Myocyte (in vitro differentiated cells): ENCODE data around the gene RBM6. TPM values are rescaled to one million over a fixed set of nuclear protein-coding genes. Genes with fewer than 3 reads are reported as not detected.
"Not testable (repeated sequence)": the region's sequence is repeated elsewhere in the genome, so short reads cannot be mapped to it uniquely, and the experiment has no call there.

Source experiments
- DNase-seq: peaks from one replicate; pipeline ENCODE4 v3.0.0-alpha.2; 2012; ENCODE audit warnings: low read depth
- total RNA-seq: library from RNA; depleted of rRNA; stranded (reverse); fragments of >200 nt; gene quantifications from 2 replicates; pipeline ENCODE4 v1.2.3, GENCODE V29; 2014

RBM6 gene
- total RNA-seq, 1 donor from 2014 or later = 56.7 TPM

DNA sequence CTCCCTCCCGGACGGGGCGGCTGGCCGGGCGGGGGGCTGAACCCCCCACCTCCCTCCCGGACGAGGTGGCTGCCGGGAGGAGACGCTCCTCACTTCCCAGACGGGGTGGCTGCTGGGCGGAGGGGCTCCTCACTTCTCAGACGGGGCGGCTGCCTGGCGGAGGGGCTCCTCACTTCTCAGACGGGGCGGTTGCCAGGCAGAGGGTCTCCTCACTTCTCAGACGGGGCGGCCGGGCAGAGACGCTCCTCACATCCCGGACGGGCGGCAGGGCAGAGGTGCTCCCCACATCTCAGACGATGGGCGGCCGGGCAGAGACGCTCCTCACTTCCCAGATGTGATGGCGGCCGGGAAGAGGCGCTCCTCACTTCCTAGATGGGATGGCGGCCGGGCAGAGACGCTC, 145.0 kb downstream of the RBM6 start:
- not testable (repeated sequence) for DNase-seq

DNA sequence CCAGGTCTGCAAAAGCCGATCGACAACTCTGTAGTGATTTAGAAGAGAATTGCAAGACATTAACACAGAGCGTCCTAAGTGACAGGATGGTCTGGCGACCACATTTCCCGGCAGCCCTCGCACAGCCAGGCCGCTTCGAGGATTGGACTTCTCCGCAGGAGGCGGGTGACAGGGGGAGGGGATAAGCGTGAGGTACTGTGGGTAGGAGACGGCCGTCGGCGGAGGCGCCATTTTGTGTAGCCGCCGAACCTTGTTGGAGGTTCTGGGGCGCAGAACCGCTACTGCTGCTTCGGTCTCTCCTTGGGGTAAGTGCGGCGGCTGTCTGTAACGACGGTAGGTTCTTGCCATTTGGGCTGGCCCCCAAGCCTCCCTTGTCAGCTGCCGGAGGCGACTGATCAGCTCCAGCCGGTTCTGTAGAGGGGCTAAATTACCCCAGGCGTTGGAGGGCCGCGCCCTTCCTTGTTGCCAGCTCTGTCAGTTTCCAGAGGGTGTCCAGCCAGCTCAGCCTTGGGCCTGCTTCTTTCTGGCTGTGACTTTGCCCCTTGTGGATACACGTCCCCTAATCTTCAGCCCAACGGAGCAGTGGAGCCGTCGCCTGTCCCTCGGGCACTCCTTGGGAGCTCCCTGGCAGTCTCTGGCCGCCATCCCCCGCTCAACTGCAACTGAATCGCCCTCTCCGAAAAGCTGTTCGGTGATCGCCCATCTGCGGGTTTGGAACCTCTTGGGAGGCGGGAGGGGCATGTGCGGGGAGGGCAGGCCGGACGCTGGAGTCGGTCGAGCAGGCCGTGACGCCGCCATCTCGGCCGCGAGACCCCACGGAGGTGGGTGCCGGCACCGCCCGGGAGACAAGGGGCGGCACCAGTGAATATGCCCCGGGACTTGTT, 149.0 kb downstream of the RBM6 start, which contains the start of gene RBM5:
TSS of gene RBM5 (plus strand) at position 195 of the 884 bp plus-strand sequence. CDS start 1,516 bp downstream, outside the sequence.
- peak; percentile 94 for DNase-seq

DNA sequence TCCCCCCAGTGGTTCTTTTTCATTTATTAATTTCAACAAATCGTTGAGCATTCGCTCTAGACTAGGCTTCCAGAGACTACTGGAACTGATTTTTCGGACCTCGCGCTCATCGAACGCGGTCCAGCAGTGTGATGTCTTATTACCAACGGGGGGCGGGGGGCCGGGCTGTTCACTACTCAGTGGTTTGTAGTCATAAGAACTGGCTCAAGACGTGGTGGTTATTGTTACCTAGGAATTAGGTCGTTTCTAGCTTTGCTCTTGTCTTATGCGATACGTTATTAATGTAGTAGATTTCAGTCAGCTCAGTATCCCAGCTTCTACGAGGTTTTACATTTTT, 149.6 kb downstream of the RBM6 start:
- DNase-seq = no peak

DNA sequence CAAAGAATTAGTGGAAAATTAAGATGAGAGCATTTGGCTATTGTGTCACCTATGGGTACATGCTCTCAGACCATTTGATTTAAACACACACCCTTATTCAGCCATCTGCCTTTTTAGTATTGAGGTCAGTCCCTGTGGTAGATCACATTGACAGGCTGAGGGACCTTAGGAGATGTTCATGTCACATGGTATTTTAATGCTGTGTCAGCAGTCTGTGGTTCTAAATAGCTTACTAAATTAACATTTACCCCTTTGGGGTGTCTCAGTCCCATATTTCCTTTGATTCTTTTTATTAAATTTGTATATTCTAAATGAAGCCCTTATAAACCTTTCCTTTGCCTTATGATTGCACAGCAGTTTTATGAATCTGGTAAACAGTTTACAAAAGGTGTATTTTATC, 151.0 kb downstream of the RBM6 start:
- DNase-seq = peak; percentile 36

DNA sequence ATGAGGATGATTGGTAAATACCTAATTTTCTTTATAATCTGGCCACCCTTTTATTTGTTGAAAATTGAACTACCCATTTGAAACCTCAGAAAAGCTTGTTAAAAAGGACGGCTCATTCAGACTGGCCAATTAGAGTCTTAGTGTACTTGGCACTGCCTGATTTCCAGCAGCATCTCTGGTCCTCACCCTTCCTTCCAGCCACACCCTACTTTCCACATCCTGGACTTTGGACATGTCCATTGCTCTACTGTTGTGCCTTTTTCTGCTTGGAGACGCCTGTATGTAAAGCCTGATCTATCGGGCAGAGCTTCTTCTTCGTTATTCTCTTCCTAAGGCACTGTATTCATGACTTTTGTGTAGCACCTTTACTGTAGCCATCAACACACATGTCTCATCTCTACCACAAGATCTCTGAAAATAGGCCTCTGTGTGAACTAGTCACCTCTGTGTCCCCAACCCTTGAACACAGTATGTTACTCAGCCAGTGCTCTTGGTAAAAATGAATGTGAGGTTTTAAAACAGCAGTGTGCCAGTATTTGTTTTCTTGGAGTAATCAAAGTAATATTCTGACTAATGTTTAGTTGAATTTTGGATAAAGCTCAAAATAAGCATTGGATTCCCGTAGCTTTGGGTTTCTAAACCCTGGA, 155.5 kb downstream of the RBM6 start:
- no peak for DNase-seq

DNA sequence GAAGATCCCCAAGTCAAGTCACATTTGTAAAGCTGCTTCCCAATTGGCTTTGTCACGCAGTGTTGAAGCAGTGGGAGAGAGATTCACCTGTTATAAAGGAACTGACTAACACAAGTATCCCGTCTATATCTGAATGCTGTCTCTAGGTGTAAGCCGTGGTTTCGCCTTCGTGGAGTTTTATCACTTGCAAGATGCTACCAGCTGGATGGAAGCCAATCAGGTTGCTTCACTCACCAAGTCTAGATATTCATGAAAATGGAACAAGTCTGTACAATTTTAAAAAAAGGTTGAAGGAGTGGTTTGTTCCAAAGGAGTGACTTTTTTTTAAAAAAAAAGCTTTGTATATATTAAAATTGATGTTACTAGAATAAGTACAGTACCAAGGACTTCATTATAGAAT, 160.4 kb downstream of the RBM6 start:
- no peak for DNase-seq

DNA sequence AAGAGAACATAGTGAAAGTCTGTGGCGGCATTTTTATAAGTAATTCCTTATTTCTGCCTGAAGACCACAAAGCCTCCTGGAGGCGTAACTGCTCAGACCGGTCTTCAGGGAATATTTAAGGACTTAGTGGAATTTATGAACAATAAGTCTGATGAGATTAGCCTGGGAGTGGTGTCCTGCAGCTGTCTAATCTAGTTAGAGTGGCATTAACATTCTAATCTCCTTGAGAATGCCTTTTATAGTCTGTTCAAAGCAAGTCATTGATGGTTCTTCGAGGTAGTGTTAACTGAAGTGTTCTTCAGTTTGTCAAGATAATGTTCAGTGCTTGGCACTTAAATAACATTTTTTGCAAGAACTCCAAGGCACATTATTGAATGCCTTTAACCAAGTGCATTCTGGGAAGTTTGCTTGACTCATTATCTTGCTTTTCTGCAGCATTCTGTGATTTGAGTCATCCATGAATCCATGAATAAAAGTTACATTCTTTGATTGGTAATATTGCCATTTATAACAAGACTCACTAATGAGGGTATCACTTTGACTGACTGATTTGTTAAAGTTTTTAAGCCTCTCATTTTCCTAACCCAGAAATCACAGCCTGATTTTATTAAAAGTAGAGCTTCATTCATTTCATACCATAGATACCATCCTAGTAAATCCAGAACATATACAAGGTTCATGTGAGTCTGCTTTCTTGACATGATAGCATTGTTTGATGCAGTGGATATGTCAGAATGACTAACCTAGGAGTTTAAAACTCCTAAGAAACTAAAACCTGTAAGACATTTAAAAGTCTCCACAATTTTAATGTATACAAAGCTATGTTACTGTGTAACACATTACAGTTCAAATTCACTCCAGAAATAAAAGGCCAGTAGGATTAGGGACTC, 161.3 kb downstream of the RBM6 start:
- no peak for DNase-seq

DNA sequence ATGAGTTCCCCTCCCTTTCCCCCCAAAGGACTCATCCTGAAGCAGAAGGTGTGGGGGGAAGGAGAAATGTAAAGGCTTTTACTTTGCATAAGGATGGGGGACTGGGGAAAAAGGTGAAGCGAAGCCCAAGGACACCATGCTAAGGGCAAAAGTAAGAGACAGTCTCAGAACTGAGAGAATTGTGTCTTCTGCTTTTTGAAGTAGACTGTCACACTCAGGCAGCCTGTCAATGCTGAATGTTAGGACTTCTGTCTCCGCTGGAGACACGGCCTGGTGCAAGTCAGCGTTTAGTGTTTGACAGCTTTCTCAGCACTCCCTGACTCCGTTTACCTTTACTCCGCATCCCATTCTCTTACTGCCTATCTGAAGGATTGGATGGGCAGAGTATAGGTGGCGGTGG, 162.6 kb downstream of the RBM6 start:
- no peak for DNase-seq

DNA sequence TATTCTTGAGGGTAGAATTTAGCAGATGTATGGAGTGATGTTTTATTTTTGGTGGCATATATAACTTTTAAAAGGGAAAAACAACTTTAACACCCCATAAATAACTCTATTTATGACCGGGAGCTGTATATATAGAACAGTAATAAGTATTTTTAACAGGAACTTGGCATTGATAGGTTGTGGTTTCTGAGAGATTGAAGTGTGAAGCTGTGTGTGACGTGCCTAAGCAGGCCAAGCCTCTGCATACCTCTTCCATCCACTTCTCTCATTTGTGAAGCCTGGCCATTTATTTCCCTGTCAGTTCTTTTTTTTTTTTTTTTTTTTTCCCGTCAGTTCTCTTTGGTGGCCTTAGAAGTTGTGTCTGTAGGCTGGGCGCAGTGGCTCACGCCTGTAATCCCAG, 171.8 kb downstream of the RBM6 start:
- no peak for DNase-seq

DNA sequence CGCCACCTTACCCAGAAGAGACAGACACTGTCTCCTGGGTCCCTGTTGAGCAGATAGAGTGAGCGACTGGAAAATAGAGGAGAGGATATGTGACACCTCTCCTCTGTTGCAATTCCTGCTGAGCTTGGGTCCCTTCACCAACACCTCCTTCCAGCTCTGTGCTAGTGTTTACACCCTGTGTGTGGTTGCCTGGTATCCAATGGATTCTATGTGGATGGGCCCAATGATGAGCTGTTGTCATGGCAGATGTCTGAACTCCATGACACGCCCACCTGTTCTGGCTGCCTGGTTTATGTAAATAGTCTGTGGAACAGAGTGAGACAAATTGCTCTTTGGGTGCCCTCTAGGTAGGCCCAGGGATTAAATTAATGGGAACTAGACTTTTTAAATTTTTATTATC, 172.5 kb downstream of the RBM6 start:
- peak; percentile 63 for DNase-seq

DNA sequence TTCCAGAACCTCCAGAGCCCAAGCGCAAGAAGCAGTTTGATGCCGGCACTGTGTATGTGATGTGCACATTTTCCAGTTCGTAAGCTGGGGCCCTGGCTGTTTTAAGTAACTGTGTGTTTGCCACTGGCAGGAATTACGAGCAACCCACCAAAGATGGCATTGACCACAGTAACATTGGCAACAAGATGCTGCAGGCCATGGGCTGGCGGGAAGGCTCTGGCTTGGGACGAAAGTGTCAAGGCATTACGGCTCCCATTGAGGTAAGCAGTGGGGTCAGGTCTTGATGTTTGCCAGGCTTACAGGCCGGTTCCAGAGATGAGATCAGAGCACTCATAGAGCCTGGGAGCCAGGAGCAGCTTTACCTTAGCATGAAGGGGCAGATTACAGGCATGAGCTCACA, 177.2 kb downstream of the RBM6 start:
- DNase-seq = no peak

DNA sequence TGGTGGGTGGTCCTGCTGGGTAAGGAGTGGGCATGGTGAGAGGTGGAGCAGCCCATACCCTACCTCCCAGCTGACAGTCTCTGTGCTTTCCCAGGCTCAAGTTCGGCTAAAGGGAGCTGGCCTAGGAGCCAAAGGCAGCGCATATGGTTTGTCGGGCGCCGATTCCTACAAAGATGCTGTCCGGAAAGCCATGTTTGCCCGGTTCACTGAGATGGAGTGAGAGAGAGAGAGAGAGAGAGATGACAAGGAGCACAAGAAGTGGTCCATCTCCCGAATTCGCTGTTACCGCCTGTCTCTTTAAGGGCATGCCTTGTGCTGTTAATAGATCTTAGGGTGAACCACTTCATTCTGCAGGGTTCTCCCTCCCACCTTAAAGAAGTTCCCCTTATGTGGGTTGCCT, 178.3 kb downstream of the RBM6 start:
- DNase-seq = no peak

DNA sequence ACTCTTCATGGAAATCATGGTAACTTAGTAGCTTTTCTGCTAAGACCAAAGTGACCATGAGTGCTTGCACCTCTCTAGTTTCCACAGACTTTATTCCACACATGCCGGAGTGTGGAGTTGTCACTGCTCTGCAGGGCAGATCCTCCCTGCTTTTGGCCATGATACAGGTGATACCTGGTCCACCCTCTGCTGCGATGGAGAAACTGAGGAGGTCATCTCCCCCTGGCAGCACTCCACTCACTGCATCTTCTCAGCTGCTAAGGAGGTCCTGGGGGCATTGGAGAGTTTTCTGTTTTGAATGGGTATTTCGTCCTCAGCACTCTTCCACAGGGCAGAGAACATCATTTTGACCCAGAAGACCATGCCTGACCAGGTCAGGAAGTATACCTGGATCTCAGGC, 179.8 kb downstream of the RBM6 start:
- DNase-seq = no peak

DNA sequence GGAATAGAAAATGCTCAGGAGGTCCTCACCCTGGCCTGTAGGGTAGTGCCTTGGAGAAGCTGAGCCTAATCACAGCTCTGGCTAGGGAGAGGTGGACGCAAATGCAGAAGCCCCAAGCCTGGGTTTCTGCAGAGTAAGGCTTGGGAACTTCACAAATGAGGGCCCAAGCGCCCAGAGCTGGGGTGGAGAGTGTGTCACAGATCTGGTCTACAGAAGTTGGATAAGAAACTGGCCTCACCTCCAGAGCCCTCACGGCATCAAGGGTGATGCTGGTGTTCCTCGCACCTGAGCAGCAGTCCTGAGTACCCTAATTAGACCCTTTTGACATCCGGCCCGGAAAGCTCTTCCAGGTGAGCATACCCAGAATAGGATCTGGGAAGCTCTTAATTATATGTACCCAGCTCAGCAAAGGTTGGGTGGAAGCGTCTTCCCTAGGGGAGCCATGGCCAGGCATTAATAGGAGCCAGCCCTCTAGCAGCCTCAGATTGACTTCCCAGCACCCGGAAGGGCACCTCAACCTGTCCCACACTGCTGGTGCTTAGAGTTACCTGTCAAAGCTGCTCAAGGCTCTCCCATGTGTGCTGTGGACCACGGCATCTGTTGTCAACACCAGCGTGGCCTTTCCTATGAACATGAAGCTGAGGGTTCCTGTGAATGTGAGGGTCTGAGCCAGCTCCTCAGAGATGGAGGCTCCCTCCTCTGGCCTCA, 180.6 kb downstream of the RBM6 start:
- DNase-seq = no peak

DNA sequence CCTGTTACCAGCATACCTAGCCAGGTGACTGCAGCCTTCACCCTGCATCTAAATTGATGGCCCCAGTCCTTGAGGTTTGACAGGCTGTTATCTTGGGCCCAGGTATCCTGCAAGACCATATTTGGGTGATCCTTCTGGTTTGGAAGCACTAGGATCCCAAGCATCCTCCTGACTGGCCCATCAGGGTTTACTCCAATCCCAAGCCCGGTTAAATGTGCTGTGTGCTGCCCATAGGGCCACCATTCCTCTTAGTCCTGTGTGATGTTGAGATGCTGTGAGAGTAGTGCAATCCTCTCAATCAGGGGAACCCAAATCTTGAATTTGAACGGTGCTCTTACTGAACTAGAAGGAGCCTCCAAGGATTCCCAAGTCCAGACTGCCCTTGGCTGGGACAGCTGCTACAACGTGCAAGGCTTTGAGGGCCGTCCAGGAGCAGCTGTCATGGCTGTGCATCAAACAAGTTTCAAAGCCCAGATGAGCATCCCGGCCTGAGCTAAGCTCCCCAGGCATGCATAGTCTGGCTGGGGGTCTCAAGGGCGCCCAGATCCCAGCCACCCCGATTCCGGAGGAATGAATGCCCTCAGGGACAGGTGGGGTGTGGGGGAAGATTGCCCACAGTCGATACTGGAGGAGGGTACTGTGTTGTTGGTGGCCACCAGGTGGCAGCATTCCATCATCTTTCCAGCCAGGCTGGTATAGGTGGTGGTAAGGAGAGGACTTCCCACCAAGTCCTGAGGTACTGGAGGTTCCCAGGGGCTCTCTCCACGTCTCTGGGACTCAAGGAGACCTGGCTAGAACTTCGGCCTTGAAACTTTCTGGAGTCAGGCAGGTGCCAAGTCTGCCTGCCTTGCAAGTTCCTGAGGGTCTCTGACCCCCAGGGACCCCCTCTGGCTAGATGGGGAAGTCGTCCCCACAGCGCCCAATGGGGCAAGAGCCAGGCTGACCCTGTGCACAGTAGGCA, 181.4 kb downstream of the RBM6 start:
- DNase-seq = peak; percentile 80

DNA sequence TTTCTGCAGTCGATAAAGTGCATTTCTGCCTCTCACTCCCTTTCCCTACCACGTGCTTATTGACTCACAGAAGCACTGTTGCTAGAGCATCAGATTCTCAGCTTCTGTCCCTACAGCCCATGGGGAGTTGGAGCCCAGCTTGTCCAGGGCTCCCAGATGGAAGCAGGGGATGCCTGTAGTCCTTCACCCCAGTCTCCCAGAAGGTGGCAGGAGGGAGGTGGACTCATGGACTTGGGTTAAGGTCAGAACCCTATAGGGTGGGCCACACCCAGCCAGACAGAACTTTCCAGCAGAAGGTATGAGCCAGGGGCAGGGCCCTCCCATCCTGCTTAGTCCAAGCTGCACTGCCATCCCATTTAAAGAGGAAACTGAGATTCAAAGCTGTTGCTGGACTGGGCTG, 182.1 kb downstream of the RBM6 start:
- no peak for DNase-seq

DNA sequence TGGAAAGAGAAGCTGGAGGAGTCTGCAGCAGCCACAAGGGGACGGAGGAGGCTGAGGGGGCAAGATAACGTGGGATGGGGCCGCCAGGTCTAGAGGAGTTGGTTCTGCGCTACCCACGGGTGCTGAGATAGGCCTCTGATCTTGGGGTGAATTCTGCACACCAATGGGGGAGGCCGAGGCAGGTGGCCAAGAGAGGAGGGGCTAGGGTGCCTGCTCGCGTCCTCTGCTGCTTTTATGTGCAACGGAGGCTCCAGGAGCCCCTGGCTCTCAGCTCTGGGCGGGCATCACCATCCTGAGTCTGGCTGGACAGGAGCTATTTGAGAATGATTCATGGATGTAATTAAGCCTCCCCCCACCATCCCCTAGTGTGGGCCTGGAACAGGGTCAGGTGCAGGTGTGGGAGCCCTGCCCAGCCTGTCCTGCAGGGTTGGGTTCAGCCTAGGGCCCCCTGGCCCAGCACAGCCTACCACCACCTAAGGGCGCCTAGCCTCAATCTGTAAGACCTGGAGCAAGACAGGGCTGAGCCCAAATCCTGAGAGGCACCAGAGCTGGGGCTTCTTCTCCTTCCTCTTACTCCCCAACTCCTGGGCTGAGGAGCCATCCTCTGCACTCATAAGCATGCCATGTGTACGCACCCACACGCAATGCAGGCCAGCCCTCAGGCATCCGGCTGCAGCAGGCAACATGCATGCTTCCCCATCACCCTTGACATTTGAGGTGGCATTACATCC, 182.9 kb downstream of the RBM6 start:
- DNase-seq = no peak

DNA sequence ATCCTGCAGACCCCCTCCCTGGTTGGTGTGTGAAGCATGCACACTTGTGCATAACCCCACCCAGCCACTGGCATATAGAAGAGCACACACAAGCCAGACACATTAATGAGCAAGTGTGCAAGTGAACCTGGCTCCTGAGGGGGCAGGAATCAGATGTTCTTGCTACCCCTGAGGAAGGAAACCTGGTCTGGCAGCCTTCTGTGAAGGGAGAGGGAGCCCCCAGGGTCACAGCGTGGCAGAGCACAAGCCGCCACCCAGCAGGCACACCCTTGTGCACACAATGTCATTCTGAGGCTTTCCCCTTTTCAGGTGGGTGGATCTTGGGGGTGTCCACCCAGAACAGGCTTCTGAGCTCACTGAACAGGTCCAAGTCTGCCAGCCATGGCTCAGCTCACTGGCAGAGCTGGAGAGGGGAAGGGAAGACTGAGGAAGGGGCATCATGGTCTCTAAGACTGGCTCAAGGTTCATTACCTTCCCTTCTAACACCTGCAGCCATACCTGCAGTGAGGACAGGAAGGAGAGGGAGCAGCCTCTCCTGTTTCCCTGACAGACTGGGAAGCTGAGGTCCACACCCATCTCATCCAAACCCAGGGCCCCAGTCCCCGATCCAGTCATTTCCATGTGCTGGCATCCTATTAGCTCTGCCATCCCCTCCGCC, 183.6 kb downstream of the RBM6 start:
- DNase-seq = no peak
